Frontal cortex (tissue), 4 donors: ENCODE measurements around the gene BHLHA9. TPM values are rescaled to one million over a fixed set of nuclear protein-coding genes. Genes with fewer than 3 reads are reported as not detected.
"Not testable (repeated sequence)": the region's sequence is repeated elsewhere in the genome, so short reads cannot be mapped to it uniquely, and the experiment has no call there.

ENCODE experiments used
- DNase-seq, 2 donors: peaks; one replicate each; pipeline ENCODE4 v3.0.0; 2012; ENCODE audit warnings: low spot score in 2 of 2
- FAIRE-seq: peaks from 2 replicates; lab custom pipeline; 2012; peaks lifted over from hg19 to GRCh38; lab: Jason Lieb, UNC
- total RNA-seq: library from RNA; depleted of rRNA; stranded (reverse); fragments of >200 nt; gene quantifications from one replicate; pipeline ENCODE4 v1.2.3, GENCODE V29; 2014
- donor health status: control.
- donor health status: control.
- donor health status: control.

The BHLHA9 gene
- not detected for total RNA-seq

DNA sequence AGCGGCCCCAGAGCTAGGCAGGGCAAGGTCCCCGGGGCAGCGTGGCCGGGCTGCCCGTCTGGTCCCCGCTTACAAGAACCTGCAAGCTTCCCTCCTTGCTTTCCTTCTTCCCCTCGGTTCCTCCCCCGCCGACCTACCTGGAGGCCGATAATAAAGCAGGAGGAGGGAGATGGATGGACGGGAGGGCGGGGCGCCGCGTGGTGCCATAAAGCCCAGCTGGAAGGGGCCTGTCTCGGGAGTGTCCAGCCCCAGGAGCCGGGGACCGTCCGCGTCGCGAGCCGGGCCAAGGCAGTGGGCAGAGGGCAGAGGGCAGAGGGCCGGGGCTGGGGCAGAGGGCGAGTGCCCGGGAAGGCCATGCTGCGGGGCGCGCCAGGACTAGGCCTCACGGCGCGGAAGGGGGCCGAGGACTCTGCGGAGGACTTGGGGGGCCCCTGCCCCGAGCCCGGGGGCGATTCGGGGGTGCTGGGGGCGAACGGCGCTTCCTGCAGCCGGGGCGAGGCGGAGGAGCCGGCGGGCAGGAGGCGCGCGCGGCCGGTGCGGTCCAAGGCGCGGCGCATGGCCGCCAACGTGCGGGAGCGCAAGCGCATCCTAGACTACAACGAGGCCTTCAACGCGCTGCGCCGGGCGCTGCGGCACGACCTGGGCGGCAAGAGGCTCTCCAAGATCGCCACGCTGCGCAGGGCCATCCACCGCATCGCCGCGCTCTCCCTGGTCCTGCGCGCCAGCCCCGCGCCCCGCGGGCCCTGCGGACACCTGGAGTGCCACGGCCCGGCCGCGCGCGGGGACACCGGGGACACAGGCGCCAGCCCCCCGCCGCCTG is at the start of gene BHLHA9:
Gene BHLHA9 (plus strand): TSS at position 235 of the 820 bp plus-strand sequence. CDS start 120 bp downstream, at position 355.
- FAIRE-seq (no peak), DNase-seq (no peak)

DNA sequence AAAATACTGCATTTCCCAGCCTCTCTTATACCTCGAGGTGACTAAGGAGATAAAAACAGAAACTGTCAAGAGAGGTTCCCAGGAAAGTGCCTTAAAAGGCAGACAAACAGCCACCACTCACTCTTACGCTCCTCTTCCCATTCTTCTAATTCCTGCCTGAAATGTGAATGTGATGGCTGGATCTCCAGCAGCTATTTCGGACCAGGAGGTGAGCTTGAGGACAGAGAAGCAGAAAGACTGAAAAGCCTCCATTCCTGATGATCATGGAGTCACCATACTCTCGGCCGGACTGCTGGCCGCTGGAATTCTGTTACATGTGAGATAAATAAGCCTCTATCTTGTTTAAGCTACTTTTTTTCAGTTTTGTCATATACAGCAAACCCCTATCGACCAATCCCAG is 49.0 kb upstream of the BHLHA9 start:
- no peak for FAIRE-seq
- no peak for DNase-seq

DNA sequence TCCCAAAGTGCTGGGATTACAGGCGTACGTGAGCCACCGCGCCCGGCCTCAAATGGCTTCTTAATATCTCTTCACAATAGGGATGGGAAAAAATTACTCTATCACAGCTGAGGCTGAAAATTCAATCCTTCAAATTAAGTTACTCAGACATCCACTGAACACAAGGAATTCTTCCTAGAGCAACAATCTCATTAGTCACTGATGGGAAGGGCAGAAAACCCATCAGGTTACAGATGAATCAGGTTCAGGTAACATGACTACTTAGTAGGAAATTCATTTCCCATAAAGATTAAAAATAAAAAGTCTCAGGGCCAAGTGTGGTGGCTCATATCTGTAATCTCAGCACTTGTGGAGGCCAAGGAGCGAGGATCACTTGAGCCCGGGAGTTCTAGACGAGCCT is 47.9 kb upstream of the BHLHA9 start:
- DNase-seq = no peak
- FAIRE-seq = no peak

GRCh38 chr17:1223662-1224061 is 46.6 kb upstream of the BHLHA9 start:
- DNase-seq (no peak), FAIRE-seq (no peak)

GRCh38 chr17:1224330-1224729 is 45.9 kb upstream of the BHLHA9 start:
- FAIRE-seq (no peak), DNase-seq (no peak)

GRCh38 chr17:1226308-1226707 is 43.9 kb upstream of the BHLHA9 start:
- DNase-seq (no peak), FAIRE-seq (no peak)

DNA sequence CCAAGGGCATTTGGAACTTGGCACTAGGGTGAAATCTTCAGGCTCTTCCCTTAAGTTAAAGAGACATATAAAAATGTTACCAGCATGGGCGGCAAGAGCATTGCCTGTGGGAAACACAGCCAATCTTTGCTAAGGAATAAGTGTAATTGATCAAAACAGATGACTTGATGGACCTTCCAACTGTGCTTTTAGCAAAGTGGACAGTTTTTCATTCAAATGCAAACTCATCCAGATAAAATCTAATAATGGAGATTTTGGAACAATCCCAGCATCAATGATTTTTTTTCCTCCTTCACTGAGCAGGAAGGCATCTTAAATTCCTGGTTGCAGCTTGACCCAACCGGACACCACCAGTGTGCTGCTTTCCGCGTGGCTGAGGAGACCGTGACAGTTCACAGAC is 42.9 kb upstream of the BHLHA9 start:
- DNase-seq (no peak), FAIRE-seq (no peak)

DNA sequence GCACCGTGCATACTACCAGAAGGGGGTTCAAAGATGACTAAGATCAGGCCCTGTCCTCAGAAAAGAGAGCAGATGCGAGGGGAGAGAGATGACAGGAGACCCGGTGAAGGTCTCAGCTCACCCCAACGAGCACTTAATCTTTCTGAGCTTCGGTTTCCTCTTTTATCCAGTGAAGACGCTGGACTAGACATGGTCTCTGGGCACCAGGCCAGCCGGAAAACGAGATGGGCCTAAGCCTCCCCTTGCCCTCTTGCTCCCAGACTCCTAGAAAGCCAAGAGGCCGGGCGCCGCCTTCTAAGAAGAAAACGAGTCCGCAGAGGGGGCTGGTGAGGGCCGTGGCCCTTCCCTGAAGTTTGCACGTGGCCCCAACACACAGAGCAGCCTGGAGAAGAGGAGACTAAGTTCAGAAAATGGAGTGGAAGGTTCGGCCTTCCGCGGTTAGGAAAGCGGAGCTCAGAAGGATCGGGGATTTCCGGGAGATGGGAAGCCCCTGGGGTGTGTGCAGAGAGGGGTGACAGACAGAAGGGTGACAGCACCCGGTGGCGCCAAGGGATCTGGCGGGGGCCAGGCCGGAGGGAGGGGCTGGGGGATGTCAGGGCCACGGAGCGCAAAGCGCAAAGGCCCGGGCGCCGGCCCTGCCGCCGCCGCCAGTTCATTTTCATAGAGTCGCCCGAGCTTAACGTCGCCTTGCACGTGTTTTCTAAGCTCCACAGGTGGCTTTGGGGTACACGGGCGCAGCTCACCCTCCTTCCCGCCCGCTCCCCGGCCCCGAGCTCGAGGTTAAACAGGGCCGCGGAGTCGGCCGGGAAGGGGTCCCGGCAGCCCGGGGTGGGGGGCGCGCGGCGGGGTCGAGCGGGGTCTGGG is 42.1 kb upstream of the BHLHA9 start:
- FAIRE-seq (no peak), DNase-seq (no peak)

DNA sequence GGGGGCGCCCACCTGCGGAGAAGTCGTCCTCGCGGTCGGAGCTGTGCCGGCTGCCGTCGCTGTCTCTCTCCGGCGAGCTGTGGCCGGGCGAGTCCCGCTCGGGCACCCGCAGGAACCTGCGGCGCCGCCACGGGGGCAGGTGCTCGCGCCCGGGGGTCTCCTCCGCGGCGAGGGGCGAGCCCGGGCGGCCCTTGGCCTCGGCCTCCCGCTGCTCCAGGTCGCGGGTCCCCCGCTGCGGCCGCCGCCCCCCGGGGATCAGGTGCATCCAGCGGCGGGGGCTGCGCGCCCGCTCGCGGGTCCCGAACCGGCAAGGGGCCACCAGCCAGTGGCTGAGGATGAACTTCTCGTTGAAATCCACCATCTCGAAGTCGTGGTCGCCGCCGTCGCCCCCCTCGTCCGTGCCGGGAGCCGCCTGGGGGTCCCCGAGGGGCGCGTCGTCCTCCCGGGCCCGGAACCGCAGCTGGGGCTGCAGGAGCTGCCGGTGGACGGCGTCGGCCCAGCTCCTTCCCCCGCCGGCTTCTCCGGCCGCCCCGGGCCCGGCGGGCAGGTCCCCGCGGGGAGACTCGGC is 41.4 kb upstream of the BHLHA9 start:
- DNase-seq = no peak
- FAIRE-seq = no peak

DNA sequence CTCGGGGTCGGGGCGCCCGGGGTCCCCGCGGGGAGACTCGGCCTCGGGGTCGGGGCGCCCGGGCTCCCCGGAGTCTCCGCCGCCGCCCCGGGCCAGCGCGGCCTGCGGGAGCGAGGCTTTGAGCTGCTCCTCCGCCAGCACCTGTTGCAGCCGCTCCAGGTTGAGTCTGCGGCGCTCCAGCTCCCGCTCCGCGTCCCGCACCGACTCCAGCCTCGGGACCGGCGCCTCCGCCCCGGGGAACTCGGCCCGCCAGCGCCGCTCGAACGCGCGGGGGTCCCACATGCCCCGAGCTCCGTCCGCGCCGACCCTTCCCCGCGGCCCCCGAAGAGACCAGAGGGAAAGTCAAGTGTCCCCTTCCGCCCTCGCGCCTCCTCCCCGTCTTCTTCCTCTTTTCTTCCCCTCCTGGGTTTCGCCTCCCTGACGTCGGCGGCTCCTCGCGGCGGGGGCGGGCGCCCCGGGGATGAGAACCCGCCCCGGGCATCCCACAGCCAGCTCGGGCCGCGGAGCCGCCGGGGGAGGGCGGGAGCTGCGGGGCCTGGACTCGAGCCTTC is 40.8 kb upstream of the BHLHA9 start:
- FAIRE-seq (no peak), DNase-seq (peak; percentile 74 to 84)

DNA sequence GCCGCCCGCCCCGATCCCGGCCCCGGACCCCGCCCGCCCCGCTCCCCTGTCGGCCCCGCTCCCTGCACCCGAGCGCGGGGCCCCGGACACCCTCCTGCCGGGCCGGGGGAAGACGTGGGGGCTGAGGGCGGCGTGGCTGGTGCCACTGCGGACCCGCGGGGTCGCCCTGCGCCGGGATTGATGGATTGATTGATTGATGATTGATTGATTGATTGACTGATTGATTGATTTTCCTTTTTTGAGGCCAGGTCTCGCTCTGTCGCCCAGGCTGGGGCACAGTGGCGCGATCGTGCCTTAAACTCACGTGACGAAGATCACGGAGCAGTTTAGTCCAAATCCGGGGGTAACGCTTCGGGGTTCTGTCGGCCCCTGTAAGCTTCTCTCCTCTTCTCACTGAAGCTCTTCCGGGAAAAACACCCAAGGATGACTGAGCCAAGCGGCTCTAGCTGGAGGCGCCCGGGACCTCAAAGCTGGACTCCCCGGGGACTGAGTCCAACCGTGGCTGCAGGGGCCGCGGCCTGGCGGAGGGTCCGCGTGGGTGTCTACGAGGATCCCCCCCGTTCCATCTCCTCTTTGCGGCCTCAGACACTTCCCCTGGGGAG is 40.2 kb upstream of the BHLHA9 start:
- no peak for DNase-seq
- FAIRE-seq = no peak

DNA sequence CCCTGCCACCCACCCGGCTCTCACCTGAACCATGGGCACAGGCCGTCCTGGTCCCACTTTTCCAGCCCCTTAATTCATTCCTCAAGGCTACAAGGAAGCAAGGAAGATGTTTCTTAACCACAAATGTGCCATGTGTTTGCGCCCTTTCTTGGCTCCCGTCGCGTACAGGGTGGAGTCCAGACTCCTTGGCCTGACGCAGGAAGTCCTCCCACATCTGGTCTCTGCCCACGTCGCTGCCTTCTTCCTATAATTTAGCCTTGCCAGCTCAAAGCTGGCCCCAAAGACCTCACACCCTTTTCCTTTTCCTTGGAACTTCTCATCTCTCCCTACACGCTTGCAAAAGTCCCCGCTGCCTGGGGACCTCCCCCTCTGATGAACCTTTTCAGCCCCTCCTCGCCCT is 38.8 kb upstream of the BHLHA9 start:
- FAIRE-seq (no peak), DNase-seq (no peak)

- no peak for FAIRE-seq
- DNase-seq = no peak
These were observed 37.9 kb upstream of the BHLHA9 start for GRCh38 chr17:1232331-1232730.

GRCh38 chr17:1232786-1233185 is 37.5 kb upstream of the BHLHA9 start:
- DNase-seq (no peak), FAIRE-seq (no peak)

- FAIRE-seq (no peak), DNase-seq (no peak)
These were observed 35.8 kb upstream of the BHLHA9 start for GRCh38 chr17:1234455-1234854.

DNA sequence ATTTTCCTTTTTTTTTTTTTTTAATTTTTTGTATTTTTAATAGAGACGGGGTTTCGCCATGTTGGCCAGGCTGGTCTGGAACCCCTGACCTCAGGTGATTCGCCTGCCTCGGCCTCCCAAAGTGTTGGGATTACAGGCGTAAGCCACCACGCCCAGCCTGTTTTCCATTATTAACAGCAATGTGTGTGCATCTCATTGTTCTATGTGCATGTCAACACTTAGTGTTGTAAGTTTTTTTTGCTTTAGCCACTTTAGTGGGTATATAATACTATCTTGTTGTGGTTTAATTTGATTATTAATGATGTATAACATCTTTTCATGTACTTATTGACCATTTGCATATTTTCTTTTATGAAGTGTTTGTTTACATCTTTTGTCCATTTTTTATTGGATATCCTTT is 32.8 kb upstream of the BHLHA9 start:
- no peak for FAIRE-seq
- no peak for DNase-seq

GRCh38 chr17:1239210-1239609 is 31.0 kb upstream of the BHLHA9 start:
- DNase-seq (no peak), FAIRE-seq (no peak)

- DNase-seq, FAIRE-seq: not testable (repeated sequence)
These were observed 29.8 kb upstream of the BHLHA9 start for GRCh38 chr17:1240426-1240825.

GRCh38 chr17:1241929-1242328 is 28.3 kb upstream of the BHLHA9 start:
- DNase-seq (no peak), FAIRE-seq (no peak)

GRCh38 chr17:1244606-1245012 is 25.6 kb upstream of the BHLHA9 start:
- no peak for FAIRE-seq

More at GRCh38 chr17:1244606-1245012, 25.6 kb upstream of the BHLHA9 start:
- DNase-seq = no peak
